GM12874 (cell line): ENCODE data around the gene CPED1.

Source experiments
- TF ChIP-seq, protein P1 (sequence below): IDR thresholded peaks from 2 replicates; pipeline ENCODE4 v1.5.1; 2011; ENCODE audit warnings: low read depth, mild to moderate bottlenecking, control low read depth, low read length, moderate library complexity; ENCODE audit not compliant: insufficient read depth

CPED1 gene

DNA sequence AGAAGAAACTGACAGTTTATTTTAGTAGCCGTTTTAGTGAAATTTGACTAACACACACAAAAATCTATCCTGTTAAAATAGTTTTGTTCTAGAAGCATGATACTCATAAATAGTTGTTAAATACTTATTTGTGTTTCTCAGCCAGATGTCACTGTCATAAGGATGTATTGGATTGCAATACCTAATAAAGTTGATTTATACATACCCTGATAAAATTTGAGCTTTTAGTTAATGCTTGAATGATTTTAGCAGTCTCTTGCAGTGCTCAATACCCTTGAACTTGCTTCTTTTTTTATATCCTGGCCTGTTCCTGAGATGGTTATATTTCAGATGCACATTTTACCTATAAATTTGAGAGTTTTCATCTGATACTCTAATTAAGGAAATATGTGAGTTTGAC is 27.8 kb upstream of the CPED1 start:
- TF ChIP-seq, protein P1, sequence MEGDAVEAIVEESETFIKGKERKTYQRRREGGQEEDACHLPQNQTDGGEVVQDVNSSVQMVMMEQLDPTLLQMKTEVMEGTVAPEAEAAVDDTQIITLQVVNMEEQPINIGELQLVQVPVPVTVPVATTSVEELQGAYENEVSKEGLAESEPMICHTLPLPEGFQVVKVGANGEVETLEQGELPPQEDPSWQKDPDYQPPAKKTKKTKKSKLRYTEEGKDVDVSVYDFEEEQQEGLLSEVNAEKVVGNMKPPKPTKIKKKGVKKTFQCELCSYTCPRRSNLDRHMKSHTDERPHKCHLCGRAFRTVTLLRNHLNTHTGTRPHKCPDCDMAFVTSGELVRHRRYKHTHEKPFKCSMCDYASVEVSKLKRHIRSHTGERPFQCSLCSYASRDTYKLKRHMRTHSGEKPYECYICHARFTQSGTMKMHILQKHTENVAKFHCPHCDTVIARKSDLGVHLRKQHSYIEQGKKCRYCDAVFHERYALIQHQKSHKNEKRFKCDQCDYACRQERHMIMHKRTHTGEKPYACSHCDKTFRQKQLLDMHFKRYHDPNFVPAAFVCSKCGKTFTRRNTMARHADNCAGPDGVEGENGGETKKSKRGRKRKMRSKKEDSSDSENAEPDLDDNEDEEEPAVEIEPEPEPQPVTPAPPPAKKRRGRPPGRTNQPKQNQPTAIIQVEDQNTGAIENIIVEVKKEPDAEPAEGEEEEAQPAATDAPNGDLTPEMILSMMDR: no peak

DNA sequence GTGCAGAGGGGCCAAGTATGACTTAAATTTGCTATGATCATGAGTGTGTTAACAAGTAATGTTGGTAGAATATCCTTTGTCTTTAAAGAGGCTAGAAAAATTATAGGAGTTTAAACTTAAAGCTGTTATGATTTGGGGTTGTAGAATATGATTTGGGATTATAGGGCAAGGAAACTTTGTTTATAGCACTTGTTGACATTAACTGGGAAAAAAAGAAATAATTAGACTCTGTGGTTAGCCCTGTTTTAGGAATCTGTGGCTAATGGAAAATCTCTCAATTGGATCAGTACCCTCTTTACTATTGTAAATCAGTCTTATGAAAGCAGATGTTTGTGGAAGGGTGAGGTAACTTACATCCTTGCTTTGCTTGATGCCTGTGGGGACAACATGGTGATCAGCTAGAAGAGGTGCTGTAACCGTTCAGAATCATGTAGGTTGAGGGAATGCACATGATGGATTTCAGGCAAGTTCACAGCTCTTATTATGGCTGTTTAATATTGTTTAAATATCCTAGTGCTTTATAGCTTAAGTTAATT is 26.8 kb upstream of the CPED1 start:
- TF ChIP-seq, protein P1: no peak

DNA sequence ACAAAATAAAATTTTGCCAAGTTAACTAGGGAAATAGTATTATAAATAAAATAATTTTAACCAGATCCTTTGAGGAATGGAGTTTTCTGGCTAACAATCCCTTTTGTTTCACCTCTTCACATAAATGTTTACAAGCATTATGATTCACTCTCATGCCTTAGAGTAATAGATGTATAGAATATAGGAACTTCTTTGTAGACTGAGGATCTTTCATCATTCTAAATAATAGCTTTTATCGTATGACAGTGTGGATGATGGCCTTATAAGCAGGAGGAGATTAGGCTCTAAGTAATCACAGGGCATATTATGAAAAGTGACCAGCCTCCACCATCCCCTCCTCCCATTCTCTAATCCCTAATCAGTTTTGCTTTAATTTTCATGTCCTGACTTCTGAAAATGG is 24.4 kb upstream of the CPED1 start:
- TF ChIP-seq, protein P1: no peak

DNA sequence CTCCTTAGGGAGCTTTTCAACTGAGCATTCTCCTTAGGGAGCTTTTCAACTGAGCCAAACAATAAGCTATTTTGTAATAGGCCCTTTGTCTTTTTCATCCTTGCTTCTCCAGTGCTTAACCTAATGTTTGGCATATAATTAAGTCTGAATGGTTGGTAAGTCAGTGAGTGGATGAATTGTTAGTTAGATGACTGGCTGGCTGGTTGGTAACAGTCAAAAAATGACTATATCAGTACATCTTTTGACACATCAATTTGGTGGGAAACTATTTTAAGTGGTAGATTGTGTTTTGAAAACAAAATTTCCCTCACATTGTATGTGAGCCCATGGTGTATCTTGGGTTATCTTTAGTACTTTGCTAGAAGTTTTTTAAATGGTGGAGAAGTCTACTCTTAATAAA is 21.6 kb upstream of the CPED1 start:
- TF ChIP-seq, protein P1: no peak

DNA sequence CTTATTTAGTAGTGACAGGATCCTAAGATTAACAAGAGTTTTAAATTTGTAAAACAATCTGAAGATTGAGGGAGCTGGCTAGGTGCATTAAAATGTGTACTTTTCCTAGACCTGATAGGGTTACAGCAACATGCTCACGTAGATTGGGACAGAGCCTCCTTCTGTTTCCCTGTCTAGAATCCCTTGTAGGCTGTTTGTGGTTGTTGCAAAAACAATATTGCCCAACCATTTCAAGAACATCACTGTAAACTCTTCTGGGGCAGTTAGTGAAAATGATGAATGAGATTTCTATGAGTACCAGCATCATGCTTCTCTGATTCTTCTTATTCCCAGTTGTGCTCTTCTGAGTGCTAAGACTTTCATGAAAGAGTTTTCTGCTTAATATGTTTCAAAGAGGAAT is 14.7 kb upstream of the CPED1 start:
- TF ChIP-seq, protein P1: no peak

DNA sequence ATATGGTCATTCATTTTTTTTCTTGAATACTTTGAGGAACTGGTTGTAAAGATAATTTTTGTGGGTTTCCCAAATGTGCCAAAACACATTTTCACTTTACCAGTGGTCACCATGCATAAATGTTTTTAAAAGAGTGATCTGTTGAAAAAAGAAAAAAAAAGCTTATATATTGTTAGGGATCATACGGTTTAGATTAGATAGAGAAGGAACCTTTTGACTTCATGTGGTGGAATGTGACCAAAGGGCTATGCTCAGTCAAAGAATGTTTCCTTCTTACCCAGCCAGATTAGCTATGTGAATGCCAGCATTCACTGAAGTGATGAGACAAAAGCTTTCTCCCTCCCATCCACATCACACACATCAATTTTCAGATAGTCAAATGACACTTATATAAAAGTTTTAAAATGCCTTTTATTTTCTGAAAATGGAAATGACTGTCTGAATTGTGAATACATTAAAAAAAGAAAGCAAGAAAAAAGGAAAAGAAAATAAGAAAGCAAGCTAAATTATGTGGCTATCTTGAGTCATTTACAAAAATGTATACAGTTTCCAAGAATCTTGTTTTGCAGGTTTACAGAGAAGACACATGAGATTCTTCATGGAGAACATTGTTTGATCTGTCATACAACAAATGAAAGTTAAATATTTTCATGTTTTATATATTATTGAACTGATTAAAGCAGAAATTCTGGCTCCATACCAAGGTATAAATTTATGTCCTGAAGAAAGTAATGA is 8.6 kb upstream of the CPED1 start:
- TF ChIP-seq, protein P1: no peak

DNA sequence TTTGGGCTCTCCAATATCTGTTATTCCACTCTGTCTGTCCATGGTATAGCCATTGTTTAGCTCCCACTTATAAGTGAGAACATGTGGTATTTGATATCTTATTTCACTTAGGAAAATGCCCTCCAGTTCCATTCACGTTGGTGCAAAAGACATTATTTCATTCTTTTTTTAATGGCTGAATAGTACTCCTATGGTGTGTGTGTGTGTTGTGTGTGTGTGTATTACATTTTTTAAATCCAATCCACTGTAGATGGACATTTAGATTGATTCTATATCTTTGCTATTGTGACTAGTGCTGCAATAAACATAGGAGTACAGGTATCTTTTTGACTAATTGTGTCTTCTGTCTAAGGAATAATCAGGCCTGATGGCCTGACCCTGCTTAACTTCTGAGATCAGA is 7.4 kb upstream of the CPED1 start:
- TF ChIP-seq, protein P1: no peak
